Stimulated activated CD4-positive, alpha-beta T cell treated with anti-CD3 and anti-CD28 coated beads, Interleukin-12 subunit alpha, Interleukin-12 subunit beta, amount 100 ng/mL, for 4 hours (primary cell): Measurements from ENCODE around the gene ADGRB2.

Source experiments
- DNase-seq: peaks from one replicate; pipeline ENCODE4 v3.0.0-alpha.2; 2020

ADGRB2 gene

GRCh38 chr1:31781138-31781755, 17.1 kb upstream of the ADGRB2 start:
- no peak for DNase-seq

- DNase-seq: no peak
These were observed 16.5 kb upstream of the ADGRB2 start for GRCh38 chr1:31780632-31781031.

- no peak for DNase-seq
These were observed 15.5 kb upstream of the ADGRB2 start for GRCh38 chr1:31779687-31780086.

- DNase-seq: no peak
These were observed 14.8 kb upstream of the ADGRB2 start for GRCh38 chr1:31778763-31779488.

- DNase-seq: no peak
These were observed 12.4 kb upstream of the ADGRB2 start for GRCh38 chr1:31776516-31776915.

- DNase-seq: no peak
These were observed 11.9 kb upstream of the ADGRB2 start for GRCh38 chr1:31776032-31776431.

GRCh38 chr1:31775210-31775999, 11.3 kb upstream of the ADGRB2 start:
- DNase-seq: no peak

- no peak for DNase-seq
These were observed 10.4 kb upstream of the ADGRB2 start for GRCh38 chr1:31774495-31774894.

GRCh38 chr1:31773861-31774260, 9.7 kb upstream of the ADGRB2 start:
- no peak for DNase-seq

GRCh38 chr1:31772669-31773248, 8.6 kb upstream of the ADGRB2 start:
- no peak for DNase-seq

GRCh38 chr1:31771891-31772668, 7.9 kb upstream of the ADGRB2 start:
- peak; percentile 48 for DNase-seq

GRCh38 chr1:31769720-31770390, 5.7 kb upstream of the ADGRB2 start:
- no peak for DNase-seq

- no peak for DNase-seq
These were observed 5.0 kb upstream of the ADGRB2 start for GRCh38 chr1:31768939-31769704.

- no peak for DNase-seq
These were observed 4.3 kb upstream of the ADGRB2 start for GRCh38 chr1:31768407-31768907.

- no peak for DNase-seq
These were observed 3.1 kb upstream of the ADGRB2 start for GRCh38 chr1:31767225-31767624.

GRCh38 chr1:31765516-31765915, 1.4 kb upstream of the ADGRB2 start:
- no peak for DNase-seq

GRCh38 chr1:31765041-31765467, 914 bp upstream of the ADGRB2 start:
- no peak for DNase-seq

GRCh38 chr1:31763671-31764311, 349 bp downstream of the ADGRB2 start:
- DNase-seq: no peak

GRCh38 chr1:31762726-31763670, 1.1 kb downstream of the ADGRB2 start:
- peak; percentile 67 for DNase-seq
